NCI-H2171 (cell line): Measurements from ENCODE around the gene NHLRC4.

Source experiments
- DNase-seq: peaks from one replicate; lab custom pipeline; 2025; lab: John Stamatoyannopoulos, UW

The NHLRC4 gene

DNA sequence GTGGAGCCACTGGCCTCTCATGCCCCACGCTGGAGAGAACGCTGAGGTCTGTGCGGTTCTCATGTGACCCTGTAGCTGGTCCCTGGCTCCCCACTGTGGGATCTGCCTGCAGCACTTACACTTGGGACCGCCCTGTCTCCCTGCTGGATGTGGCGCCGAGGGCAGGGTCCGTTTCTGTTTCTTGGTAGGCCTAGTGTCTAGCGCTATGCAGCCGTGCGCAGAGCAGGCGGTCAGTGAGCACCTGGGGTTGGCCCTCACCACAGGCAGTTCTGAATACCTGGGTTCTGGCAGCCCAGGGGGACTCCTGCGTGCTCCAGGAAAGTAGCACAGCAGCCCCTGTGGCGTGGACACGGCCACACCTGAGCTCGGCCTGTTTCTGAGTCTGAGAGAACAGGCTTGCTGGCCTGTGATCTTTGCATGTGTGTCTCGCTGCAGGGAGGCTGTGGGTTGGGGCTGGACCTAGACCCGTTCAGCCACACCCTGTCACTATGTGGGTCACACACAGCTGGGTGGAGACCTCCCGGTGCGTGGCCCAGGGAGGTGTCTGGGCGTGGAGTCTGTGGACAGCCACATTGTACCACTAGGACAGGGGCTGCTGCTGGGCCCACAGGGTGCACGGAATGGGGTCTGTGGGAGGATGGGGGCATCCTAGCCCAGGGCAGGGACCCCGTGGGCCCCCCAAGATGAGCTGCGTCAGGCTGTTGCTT, 36.5 kb upstream of the NHLRC4 start:
- DNase-seq, result no peak

DNA sequence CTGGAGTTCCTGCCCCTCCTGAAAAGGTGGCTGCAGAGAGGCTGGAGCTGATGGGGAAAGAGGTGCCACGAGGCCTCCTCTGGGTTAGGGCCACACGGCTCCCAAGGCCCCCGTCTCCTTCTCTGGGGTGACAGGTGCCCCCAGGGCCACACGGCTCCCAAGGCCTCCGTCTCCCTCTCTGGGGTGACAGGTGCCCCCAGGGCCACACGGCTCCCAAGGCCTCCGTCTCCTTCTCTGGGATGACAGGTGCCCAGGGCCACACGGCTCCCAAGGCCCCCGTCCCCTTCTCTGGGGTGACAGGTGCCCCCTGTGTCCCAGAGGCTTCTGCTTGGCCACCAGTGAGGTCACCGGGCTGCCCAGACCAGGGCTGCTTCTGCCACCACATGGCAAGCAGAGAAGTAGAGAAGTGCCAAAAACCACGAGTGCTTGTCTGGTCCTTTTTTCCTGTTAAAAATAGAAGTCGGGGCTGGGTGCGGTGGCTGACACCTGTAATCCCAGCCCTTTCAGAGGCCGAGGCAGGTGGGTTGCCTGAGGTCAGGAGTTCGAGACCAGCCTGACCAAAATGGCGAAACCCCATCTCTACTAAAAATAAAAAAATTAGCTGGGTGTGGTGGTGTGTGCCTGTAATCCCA, 35.2 kb upstream of the NHLRC4 start:
- DNase-seq, result no peak

DNA sequence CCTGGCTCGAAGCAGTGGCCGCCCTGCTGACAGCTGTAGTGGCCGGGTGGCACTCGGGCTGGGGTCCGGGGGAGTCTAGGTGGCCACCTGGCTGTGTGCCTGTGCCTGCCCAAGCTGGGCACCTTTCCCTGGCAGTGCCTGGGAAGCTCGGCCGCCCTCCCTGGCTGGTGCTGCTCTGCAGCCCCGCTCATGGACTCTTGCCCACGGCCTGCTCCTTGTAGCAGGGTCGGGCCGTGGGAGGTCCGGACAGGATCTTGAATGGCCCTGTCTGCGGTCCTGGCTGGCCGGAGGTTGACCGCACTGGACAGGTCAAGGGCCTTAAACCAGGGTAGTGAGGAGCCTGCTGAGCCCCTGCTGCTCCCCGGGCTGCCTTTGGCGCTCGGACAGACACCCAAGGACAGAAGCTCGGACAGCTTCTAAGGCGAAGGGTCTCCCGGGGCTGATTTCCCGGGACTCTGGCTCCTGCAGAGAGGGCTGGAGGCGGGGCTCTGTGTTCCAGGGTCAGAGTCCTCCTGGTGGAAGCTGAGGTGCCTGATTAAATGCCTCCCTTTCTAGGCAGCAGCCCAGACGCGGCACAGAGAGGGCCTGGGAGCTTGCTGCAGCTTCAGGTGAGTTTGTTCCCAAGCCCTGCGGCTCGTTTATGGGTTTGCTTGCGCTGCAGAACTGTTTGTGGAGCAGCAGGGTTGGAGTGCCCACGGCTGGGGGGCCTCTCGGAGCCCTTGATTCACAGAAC, 33.2 kb upstream of the NHLRC4 start:
- no peak for DNase-seq

DNA sequence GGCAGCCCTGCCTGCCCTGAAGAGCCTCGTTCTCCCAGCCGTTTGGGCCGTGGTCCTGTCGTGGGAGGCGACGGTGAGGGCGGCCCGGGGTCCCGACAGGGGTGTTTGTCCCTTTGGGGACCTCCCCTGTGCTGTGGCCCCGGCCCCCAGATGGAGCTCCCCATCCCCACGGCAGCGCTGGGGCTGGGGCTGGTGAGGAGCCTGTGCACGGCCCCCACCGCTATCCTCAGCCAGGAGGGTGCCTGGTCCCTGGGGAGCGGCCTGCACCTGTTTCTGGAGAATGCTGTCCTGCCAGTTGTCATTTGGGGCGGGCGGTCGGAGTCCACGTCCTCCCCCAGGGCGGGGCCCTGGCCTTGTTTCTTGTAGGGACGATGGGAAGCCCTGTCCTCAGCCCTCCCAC, 32.7 kb upstream of the NHLRC4 start:
- no peak for DNase-seq

DNA sequence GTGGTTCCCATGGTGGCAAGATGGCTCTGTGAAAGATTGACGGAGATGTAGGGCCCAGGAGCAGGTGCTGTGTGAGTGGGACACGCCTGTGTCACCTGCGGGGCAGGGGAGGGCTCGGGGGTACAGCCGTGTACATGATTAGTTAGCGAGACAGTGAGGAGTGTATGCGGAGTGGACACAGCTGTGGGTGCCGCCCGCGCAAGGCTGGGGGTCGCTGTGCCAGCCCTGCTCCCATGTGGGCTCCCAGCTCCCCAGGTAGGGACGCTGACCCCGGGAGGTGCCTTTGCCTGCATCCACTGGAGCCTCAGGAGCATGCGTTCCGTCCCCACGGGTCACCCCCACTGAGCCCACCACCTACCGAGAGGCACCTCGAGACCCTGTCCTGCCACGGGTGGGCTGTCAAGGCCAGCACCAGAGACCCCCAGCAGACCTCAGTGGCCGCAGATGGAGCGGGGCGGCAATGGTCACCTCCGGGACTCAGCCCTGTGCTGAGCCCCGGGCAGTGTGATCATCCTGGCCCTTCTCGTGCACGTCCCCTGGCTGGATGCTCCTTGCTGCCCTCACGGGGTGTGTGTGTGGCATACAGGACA, 31.9 kb upstream of the NHLRC4 start:
- DNase-seq, result no peak

DNA sequence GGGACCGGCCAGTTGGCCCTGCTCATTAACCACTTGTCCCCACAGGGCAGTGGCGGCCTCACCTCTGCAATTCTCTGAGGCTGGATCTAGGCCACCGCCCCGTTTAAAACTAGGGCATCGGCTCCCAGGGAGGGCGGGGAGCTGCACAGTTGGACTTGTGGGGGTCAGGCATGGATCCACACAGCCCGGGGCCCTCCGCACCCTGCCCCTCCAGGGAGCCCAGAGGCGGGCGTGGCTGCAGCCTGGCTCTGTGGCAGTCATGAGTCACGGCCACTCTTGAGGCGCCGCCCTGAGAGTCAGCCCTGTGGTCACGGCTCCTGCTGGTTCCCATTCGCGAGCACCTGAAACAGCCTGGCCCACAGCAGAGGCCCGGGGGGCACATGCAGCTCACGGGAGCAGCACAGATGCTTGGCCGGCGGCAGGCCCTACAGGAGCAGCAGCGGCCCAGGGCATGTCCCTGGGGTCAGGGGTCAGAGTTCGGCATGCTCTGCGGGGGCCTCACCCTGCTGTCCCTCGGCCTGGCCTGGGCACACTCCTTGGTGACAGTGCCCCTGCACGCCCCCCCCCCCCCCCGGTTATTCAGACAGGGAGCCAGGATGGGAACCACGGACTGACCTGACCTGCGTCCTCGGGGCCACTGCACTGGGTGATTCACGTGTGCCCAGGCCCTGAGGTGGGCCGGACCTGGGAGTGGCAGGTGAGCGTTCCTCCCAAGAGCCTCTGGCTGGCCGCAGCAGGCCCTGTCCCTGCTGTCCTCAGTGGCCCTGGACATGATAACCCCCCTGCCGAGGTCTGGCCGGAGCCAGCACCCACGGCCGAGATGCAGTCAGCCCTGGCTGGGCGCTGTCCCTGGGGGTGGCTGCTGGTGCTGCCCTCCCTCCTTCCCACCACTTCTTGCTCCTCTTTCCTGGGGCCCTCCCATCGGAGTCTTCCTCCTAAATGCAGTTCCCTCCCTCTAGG, 31.1 kb upstream of the NHLRC4 start:
- DNase-seq, result no peak

DNA sequence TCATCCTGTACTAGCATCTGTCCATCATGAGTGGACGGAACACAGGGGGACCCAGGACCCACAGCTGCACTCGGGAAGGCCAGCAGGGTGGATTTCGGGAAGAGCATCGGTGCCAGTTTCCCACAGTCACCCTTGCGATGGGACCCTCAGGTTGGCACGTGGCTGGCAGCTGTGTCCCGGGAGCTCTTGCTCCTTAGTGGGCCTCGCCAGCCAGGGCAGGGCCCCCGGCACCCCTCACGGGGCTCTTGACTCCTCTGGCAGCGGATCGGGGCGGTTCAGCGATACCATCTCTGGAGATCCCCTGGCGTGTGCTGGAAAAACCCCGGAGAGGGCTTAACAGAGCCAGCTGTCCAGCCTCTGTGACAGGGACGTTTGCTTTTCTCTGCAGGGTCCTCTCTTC, 30.1 kb upstream of the NHLRC4 start:
- no peak for DNase-seq

GRCh38 chr16:537415-538335, 29.1 kb upstream of the NHLRC4 start:
- DNase-seq, result no peak

GRCh38 chr16:539901-540530, 26.8 kb upstream of the NHLRC4 start:
- DNase-seq, result no peak

GRCh38 chr16:540645-541340, 26.0 kb upstream of the NHLRC4 start:
- DNase-seq, result no peak

DNA sequence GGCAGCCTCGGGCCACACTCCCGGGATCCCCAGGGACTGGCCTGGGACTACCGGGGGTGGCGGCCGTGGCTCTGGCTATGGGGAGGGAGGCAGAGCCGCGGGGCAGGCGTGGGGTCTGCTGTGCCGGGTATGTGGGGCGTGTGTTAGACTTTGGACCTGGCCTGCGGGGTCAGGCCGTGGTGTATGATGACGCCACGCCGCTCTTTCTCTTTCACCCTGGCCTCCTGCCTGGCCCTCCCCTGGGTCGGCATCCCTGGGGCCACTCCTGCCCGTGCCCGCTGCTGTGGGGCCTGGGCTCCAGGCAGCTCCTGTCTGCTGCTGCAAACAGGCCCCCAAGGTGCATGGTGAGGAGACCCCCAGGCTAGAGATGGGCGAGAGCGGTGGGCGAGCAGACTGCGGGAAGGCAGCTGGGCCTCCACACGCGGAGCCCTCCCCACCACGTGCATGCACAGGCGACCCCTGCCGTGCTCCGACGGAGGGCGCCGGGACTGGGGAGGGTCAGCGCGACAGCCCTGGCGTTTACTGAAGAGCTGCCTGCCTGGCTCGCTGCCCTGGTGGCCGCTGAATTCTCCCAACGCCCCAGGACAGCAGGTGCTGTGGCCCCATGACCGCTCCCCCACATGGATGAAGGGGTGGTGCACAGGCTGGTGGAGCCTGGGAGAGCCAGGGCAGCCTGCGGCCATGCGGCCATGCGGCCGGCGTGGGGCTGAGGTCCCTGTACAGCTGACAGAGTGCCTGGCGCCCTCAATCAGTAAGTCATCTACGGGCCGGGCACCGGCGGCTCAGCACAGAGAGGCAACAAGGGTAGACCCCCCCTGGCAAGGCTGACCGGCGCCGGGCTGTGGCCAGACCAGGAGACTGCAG, 23.3 kb upstream of the NHLRC4 start:
- DNase-seq, result no peak

- DNase-seq, result no peak
These were observed 22.3 kb upstream of the NHLRC4 start for GRCh38 chr16:544517-544916.

- DNase-seq, result no peak
These were observed 19.7 kb upstream of the NHLRC4 start for GRCh38 chr16:546909-547770.

DNA sequence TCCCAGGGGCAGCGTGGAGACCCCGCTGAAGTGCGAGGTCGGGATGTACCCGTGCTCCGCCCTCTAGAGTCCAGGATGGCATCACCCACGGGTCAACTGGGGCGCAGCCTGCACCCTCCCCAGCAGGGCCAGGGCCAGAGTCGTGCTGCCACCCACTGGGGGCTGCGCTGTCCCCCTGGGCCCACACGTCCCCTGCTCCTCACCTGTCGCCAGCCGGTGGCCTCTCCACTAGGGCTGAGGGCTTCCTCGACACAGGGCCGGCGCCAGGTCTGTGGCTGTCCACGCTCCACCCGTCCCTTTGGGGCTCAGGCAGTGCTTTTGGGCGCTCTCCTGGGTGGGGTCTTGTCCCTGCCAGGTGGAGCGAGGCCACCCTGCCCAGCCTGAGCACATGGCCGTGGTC, 18.2 kb upstream of the NHLRC4 start:
- no peak for DNase-seq

GRCh38 chr16:549544-550263, 17.1 kb upstream of the NHLRC4 start:
- no peak for DNase-seq

- DNase-seq, result no peak
These were observed 15.6 kb upstream of the NHLRC4 start for GRCh38 chr16:551210-551609.

DNA sequence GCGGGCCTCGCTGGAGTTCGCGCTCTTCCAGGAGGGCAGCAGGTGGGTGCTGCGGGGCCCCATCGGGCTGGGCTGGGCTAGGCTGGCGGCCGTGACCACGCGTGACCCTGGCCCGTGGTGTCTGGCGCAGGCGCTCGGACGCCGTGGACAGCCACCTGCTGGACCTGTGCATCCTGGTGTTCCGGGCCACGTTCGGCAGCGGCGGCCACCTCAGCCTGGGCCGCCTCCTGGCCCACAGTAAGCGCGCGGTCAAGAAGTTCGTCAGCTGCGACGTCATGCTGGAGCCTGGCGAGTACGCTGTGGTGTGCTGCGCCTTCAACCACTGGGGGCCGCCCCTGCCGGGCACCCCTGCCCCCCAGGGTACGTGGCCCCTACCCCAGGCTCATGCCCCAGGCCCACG, 14.6 kb upstream of the NHLRC4 start:
- DNase-seq, result no peak
